ENCODE measurements around the gene PBX1. TPM values are rescaled to one million over a fixed set of nuclear protein-coding genes. Genes with fewer than 3 reads are reported as not detected.

Gene PBX1
- total RNA-seq, 1 donor from 2014 or later: not detected

DNA sequence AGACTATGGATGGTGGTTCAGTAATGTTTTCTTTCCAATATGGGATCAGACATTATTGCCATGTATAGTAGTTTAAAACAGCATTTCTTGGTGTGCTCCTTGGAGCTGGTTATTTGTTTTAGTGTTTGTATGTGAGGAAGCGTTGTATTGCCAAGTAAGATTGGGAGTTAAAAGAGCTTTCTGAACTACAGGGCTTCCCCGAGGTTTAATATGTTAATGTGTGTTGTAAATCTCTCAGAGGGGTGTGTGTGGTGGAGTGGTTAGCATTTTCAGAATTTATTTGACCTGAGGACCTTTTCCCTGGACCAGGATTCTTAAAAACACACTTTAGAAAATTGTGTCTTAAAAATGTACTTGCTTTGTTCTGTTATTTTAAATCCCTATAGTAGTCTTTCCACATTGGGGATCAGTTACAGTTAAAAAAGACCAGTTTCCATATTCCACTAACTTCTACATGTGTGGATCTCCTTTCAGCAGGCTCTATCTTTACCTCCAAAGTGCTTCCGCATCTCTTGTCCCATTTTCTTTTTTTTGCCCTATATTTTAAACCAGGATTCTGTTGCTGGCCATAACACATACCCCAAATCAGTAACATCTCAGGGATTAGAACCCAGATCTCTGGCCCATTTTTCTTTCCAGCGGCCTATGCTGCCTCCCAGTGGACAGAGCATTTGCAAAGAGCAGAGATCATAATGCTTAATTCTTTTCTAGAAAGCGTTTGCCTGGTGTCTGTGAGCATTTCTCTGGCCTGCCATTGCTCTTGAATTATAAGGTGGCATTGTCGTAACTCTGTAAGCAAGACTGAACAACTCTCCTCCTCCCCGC, 58.6 kb downstream of the PBX1 start:
- intact Hi-C loops (cut with micrococcal nuclease): no loop called here

GRCh38 chr1:164618202-164618564, 59.2 kb downstream of the PBX1 start:
- intact Hi-C loops (cut with micrococcal nuclease): no loop called here

GRCh38 chr1:164619006-164619784, 60.2 kb downstream of the PBX1 start:
- intact Hi-C loops (cut with micrococcal nuclease): no loop called here

DNA sequence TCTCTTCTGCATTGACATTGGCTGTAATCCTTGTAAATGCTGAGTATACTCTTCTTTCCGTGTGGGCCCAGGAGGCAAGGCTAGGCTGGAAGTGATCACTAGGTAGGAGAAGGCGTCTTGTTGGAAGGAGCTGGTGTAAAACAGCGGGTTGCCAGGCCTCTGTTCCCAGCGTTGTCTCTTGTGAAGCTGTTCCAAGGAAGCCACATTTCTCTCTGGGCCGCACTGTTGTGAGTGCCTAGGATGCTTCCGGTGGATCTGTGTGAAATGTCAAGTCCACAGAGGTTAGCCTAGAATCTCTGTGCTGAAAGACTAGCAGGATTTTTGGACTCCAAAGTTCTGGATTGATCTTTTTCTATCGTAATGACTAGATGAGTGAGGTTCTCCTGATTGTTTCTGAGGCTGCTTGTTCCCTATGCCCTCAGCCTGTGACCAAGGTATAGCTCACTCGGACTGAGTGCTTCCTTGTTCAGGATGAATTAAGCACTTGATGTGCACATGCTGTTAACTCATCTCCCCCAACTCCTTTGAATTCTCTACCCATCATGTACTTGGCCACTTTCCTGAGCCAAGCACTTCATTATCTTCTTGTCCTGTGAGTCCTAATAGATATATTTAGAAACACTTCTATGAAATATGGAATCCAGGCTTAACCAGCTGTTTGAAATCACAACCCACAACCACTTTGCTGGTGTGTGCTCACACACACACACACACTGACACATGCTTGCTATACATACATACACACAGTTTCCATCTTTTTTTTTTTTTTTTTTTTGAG, 63.3 kb downstream of the PBX1 start:
- intact Hi-C loops (cut with micrococcal nuclease): no loop called here

GRCh38 chr1:164623805-164624204, 64.8 kb downstream of the PBX1 start:
- intact Hi-C loops (cut with micrococcal nuclease): no loop called here

DNA sequence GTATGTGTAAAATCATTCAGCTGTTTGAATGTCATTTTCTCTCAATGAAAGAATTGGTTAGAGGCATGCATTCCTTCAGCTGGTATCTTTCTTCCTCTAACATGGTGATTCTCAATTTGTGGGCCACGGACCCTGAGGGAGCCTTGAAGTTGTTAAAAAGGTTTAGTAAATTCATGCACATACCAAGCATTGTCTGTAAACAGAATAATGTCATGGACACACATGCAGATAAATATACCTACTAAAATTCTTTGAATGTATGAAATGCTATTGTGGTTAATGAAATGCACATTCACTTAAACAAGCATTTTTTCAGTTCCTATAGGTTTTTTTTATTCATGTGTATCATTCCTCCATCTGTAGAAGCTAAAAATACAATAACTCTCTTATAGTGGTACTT, 65.4 kb downstream of the PBX1 start:
- intact Hi-C loops (cut with micrococcal nuclease): no loop called here

DNA sequence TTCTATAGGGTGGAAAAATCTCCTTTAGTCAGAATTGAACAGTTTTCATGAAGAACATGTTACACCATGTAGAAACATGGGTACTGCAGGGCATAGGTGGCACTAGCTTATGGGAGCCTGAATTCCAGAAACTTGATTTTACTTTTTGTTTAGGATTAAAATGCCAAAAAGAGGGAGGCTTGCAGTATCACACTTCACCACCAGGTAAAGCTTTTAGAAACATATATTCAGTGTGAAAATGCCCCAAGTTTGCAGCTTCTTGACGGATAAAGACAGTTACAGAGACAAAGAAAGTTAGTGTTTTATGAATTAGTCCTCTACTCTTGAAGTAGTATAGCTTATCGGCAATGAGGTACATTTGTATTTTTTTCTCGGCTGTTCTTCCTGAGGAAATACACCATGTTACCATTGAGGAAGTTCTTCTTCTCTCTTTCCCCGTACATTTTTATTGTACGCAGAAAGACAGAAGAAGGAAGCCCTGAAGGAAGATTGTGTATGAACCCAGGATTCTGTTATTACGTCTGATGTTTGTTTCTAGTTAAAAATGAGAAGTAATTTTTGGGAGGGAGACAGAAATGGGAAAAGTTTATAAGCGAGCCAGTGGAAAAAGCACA, 66.1 kb downstream of the PBX1 start:
- intact Hi-C loops (cut with micrococcal nuclease): no loop called here

DNA sequence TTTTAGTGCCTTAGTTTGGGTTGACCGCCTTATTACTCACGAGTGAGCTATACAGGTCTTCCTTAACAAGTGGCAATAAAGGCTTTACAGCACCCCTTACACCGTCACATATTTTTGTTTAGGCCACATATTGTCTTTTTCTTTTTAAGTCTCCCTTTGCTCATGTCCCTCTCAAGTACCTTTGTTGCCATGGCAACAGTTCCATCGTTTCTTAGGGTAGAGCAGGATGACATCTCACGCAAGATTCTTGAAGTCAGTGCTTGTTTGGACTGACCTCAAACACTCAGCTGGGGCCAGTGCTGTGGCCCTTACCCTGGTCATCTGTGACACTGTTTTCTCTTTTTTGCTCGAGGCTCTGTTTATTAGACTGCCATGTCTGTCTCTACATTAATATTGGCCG, 69.8 kb downstream of the PBX1 start:
- intact Hi-C loops (cut with micrococcal nuclease): no loop called here

- intact Hi-C loops (cut with micrococcal nuclease): no loop called here
Observed at GRCh38 chr1:164629971-164630370, 71.0 kb downstream of the PBX1 start.

- intact Hi-C loops (cut with micrococcal nuclease): no loop called here
Observed at GRCh38 chr1:164630626-164631396, 71.8 kb downstream of the PBX1 start.

- intact Hi-C loops (cut with micrococcal nuclease): no loop called here
Observed at GRCh38 chr1:164631751-164632150, 72.8 kb downstream of the PBX1 start.

DNA sequence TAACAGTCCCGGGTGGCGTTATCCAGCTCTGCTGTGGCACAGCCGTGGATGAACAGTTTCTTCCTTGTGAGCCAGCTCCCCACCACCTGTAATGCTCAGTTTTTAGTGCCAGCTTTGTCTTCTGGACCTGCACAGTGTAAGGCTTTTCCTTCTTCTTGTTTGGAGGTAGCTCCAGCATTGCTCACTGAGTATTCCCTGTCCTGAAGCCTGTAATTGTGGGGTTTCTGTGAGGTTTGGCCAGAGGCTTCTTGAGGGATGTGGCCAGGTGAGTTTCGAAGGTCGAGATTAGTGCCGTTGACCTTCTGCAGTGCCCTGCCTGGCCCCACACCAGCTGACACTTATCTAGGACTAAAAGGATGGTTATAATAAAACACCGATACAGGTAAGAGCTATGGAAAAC, 75.0 kb downstream of the PBX1 start:
- intact Hi-C loops (cut with micrococcal nuclease): no loop called here

DNA sequence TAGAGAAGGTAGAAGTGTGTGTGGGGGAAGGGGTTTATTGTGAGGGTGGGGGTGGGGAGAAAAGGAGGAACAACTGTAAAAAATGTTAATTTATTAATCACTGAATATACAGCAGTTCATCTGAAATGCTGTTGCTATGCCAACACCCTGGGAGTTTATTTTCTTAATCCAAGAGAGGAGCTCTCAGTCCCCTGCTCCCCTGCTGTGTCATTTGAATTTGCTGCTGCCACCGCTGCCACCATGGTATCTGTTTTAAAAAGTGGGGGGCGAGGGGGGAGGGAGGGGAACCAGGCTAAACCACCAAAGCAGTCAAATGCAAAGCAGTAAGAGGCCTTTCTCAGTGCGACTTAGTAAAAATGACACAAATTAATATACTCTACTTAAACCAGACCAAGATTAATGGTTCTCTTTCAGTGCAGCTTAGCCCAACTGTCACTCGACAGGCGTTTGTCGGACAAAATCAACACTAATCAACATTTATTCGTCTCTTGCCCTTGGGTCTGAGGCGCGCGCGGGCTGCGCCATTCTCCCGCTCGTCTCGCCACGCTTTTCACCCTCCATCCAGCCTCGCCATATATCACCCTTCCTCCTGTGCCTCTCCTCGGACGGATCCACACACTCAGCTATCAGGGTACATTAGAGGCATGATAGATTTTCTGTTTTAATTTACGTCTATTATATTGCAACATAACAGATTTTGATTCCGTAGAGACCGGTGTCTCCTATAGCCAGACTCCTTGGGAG, 76.2 kb downstream of the PBX1 start:
- intact Hi-C loops (cut with micrococcal nuclease): no loop called here

DNA sequence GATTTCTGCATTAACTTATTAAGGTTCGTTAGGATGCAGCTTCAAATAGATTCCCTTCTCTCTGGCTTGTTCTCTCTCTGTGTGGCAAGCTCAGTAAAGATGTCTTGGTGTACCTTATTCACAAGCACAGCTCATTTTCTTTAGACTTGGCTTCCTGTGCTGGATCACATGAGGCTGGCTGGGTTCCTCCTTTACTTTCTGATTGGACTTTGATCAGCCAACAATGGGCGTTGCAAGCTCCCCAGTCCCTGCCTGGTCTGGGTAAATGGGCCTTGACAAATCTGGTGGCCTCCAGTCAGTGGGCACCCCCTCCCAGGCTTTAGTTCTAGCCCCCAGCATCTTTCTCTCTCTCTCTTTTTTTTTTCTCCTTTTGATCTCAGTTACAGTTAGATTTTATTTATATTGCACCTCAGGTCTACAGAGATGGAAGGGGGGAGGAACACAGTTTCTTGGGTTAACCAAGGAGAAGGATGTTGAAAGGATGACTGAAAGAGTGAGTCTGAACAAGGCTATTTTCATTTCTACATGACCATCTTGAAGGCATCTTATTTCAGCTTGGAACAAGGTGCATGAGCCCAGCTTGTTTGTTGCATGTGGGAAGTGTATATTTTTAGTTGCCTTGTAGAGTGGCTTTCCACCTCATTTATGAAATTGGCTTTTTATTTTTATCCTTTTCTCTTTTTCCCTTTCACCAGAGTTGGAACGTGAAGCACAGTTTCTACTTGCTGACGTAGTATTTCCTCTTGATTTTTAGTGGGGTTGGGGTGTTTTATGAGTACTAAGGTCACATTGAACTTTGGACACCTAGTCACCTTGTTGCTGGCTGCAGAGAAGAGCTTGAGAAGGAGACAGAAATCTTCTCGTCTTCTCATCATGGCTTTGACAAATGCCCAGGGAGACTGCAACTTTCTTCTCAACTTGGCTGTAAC, 77.1 kb downstream of the PBX1 start:
- intact Hi-C loops (cut with micrococcal nuclease): no loop called here

GRCh38 chr1:164636757-164637156, 77.8 kb downstream of the PBX1 start:
- intact Hi-C loops (cut with micrococcal nuclease): no loop called here

DNA sequence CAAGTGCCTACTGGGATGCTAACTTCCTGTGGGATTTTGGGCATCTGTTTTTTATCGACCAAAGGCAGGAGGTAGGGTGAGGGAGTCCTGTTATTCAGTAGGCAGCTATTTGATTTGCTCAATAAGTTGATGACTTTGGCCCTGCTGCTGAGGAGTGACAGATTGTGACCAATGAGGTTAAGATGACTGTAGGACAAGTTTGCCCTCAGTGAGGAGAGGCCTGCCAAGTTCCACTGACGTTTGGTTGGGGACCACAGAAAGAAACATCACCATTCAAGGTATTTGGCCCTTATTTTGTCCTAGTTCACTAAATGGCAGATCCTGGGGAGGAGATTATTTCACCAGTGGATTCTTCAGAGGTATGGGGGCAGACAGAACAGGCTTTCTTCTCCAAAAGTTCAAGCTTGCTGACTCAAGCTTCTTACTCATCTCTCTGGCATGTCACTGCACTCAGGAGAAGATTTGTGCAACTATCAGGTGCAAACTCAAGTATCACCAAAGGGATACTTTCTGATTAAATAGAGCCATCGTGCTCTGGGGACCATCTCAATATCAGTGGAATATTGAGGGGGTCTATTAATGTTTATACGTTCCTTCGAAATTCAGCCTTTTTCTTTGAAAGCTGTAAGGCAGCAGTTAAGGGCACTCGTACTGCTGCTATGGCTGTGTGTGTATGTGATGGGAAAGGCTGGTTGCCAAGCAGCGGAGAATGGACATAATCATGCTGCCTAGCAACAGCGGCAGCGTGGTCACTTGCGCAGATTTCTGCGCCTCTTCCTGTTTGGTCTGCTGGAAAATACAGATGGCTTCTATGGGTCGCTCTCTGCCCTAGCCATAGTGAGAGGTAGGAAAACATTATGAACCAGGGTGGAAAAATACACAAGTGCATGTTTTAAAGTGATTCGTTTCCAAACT, 78.7 kb downstream of the PBX1 start:
- intact Hi-C loops (cut with micrococcal nuclease): no loop called here

DNA sequence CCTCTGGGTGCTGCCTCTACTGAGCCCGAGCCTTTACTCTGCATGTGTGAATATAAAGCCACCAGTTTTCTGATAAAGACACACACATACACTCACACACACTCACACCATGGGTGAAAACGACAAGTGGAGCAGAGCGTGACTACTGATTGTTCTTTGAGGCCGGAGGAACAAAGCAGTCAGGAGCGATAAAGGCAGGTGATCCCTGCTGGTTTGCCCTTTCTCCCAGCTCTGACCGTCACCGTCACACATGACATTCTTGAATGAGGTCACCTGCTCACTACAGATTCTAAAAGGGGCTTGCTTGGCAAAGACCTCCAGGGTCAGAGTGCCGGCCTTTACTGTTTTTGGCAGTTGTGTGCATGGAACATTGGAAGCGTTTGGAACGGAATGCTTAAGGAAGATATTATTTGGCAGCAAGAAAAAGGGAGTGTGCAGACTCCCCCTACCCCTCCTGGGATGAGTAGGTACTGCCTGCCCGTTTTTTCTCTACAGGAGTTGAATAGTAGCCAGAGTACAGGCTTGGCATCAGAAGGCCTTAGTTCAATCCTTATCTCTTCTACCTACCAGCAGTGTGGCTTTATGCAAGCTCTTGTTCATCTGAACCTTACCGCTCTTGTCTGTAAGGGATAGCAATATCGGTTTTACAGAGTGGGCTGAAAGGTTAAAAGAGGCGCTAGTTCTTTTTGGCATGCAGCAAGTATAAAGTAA, 79.7 kb downstream of the PBX1 start:
- intact Hi-C loops (cut with micrococcal nuclease): no loop called here
